ENCODE results near the gene PARD6B.

DNA sequence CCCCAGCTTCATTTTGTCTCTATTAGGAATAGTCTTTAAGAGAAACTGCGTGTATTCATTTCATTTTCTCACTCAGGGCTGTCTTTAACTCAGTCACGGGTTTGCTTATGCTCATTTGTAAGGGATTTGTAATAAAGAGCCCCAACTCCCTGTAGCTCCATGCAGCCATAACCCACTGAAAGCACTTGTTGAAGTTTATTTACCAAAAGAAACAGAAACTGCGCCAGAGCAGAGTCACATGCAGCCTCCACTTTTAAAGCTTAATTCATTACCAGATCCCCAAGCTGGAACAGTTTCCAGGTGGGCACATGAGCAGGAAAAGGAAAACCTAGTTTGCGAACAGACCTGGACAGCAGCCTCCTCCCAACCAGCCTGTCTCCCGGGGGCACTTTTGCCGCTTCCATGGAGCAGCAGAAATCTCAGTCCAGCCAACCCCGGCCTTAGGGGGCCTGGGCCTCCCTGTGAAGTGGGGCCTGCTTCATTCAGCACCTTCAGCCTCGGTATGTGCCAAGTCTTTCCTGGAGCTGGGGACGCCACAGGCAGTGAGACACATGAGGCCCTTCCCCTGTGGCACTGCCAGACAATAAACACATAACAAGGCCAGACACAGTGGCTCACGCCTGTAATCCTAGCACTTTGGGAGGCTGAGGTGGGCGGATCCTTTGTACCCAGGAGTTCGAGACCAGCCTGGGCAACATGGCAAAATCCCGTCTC is 68.0 kb downstream of the PARD6B start:
- TF ChIP-seq GATA3 (IDR thresholded peaks at IDR 0.05; ENCODE audit: low read depth, low read length) (no peak), GATA2 (IDR thresholded peaks at IDR 0.05; ENCODE audit: low read depth, low read length) (no peak)
